ENCODE data around the gene ELMO3. TPM values are rescaled to one million over a fixed set of nuclear protein-coding genes. Genes with fewer than 3 reads are reported as not detected.

ELMO3 gene
- total and polyA plus RNA-seq, 9 donors: 1.1 to 14.8 (median 2.7) TPM; not detected in 1

- H3K4me1 ChIP-seq (ENCODE audit: insufficient read depth): peaks cover 10% of the 10 kb centered on the region
- no peaks in the 10 kb centered on the region for H3K36me3 ChIP-seq
- H3K4me3 ChIP-seq: no peak overlapping the region
- intact Hi-C loops (cut with DNase I): no loop called here
- no peak for DNase-seq
- H3K27me3 ChIP-seq: no peaks in the 10 kb centered on the region
- TF ChIP-seq CTCF (IDR thresholded peaks at IDR 0.05) (no peak), POLR2A (IDR thresholded peaks at IDR 0.05) (no peak), EP300 (IDR thresholded peaks at IDR 0.05) (no peak)
- H3K9me3 ChIP-seq: no peaks in the 10 kb centered on the region
- no peak overlapping the region for H3K27ac ChIP-seq
These were observed 5.4 kb upstream of the ELMO3 start for GRCh38 chr16:67193536-67193935.

GRCh38 chr16:67194260-67194659 lies 4.7 kb upstream of the ELMO3 start:
- intact Hi-C loops (cut with DNase I): no loop called here
- Histone ChIP-seq H3K4me3 (no peak overlapping the region), H3K36me3 (no peaks in the 10 kb centered on the region), H3K27me3 (no peaks in the 10 kb centered on the region), H3K27ac (no peak overlapping the region), H3K4me1 (ENCODE audit: insufficient read depth) (peaks cover 10% of the 10 kb centered on the region), H3K9me3 (no peaks in the 10 kb centered on the region)
- TF ChIP-seq CTCF (IDR thresholded peaks at IDR 0.05) (no peak), POLR2A (IDR thresholded peaks at IDR 0.05) (no peak), EP300 (IDR thresholded peaks at IDR 0.05) (no peak)
- whole genome bisulfite sequencing, 3 donors: 88 to 98% (median 93%) methylated on average over 5 to 6 of the region's 6 CpGs
- DNase-seq: no peak

- intact Hi-C loops (cut with DNase I): no loop called here
- no peaks in the 10 kb centered on the region for H3K9me3 ChIP-seq
- peaks cover 12% of the 10 kb centered on the region for H3K4me1 ChIP-seq (ENCODE audit: insufficient read depth)
- DNase-seq: no peak
- H3K4me3 ChIP-seq: no peak overlapping the region
- 71 to 79% (median 76%) methylated on average over 5 of the region's 5 CpGs for WGBS, 3 donors
- TF ChIP-seq POLR2A (IDR thresholded peaks at IDR 0.05): no peak
- no peaks in the 10 kb centered on the region for H3K36me3 ChIP-seq
- no peaks in the 10 kb centered on the region for H3K27me3 ChIP-seq
- H3K27ac ChIP-seq: no peak overlapping the region
These were observed 3.3 kb upstream of the ELMO3 start for GRCh38 chr16:67195676-67196075.

- Histone ChIP-seq H3K9me3 (no peaks in the 10 kb centered on the region), H3K36me3 (no peaks in the 10 kb centered on the region), H3K27ac (no peak overlapping the region), H3K4me3 (no peak overlapping the region), H3K4me1 (ENCODE audit: insufficient read depth) (peaks cover 10% of the 10 kb centered on the region), H3K27me3 (no peaks in the 10 kb centered on the region)
- intact Hi-C loops (cut with DNase I): no loop called here
- TF ChIP-seq POLR2A (IDR thresholded peaks at IDR 0.05) (no peak), CTCF (IDR thresholded peaks at IDR 0.05) (no peak), EP300 (IDR thresholded peaks at IDR 0.05) (no peak)
- no peak for DNase-seq
- WGBS, 3 donors: 94 to 100% (median 95%) methylated on average over 1 of the region's 1 CpG
These were observed 2.0 kb upstream of the ELMO3 start for GRCh38 chr16:67196881-67197280.

GRCh38 chr16:67197704-67198103 lies 1.2 kb upstream of the ELMO3 start:
- Histone ChIP-seq H3K4me3 (no peak overlapping the region), H3K27ac (no peak overlapping the region)
- no peak for TF ChIP-seq POLR2A (IDR thresholded peaks at IDR 0.05)
- TF ChIP-seq EP300 (IDR thresholded peaks at IDR 0.05): no peak
- TF ChIP-seq CTCF (IDR thresholded peaks at IDR 0.05): no peak

More at GRCh38 chr16:67197704-67198103, 1.2 kb upstream of the ELMO3 start:
- H3K27me3 ChIP-seq: no peaks in the 10 kb centered on the region
- no peak for DNase-seq
- H3K36me3 ChIP-seq: no peaks in the 10 kb centered on the region
- intact Hi-C loops (cut with DNase I): no loop called here
- H3K9me3 ChIP-seq: no peaks in the 10 kb centered on the region
- H3K4me1 ChIP-seq (ENCODE audit: insufficient read depth): peaks cover 8% of the 10 kb centered on the region
- WGBS, 3 donors: 59 to 73% (median 62%) methylated on average over 6 of the region's 6 CpGs

Data from ovary (tissue), 9 donors.